Astrocyte (in vitro differentiated cells and primary cell): ENCODE results near the gene DNAJC13. TPM values are rescaled to one million over a fixed set of nuclear protein-coding genes. Genes with fewer than 3 reads are reported as not detected.

Source experiments
- DNase-seq: peaks from one replicate; pipeline ENCODE4 v3.0.0-alpha.2; 2010; ENCODE audit warnings: low read depth
- FAIRE-seq: peaks from 2 replicates; lab custom pipeline; 2011; peaks lifted over from hg19 to GRCh38; lab: Jason Lieb, UNC
- H2AFZ ChIP-seq: 2 replicates; pipeline ENCODE4 v1.6.0; 2012; ENCODE audit warnings: low read depth, low read length, inconsistent platforms
- H3K27ac ChIP-seq: 2 replicates; pipeline ENCODE4 v1.5.1; 2011; ENCODE audit warnings: low read depth, low read length, inconsistent platforms
- H3K27me3 ChIP-seq: 2 replicates; pipeline ENCODE4 v1.6.0; 2011; ENCODE audit warnings: low read length, inconsistent platforms; ENCODE audit not compliant: insufficient read depth
- H3K36me3 ChIP-seq: 2 replicates; pipeline ENCODE4 v1.5.1; 2011; ENCODE audit warnings: low read length, inconsistent platforms; ENCODE audit not compliant: insufficient read depth
- H3K4me1 ChIP-seq: 2 replicates; pipeline ENCODE4 v1.5.1; 2011; ENCODE audit warnings: low read length, inconsistent platforms; ENCODE audit not compliant: insufficient read depth
- H3K4me2 ChIP-seq: 2 replicates; pipeline ENCODE4 v1.6.0; 2012; ENCODE audit warnings: low read length, inconsistent platforms
- H3K4me3 ChIP-seq: 2 replicates; pipeline ENCODE4 v1.5.1; 2011; ENCODE audit warnings: low read depth, mild to moderate bottlenecking, low read length, inconsistent platforms; ENCODE audit not compliant: insufficient read depth
- H3K79me2 ChIP-seq: 2 replicates; pipeline ENCODE4 v1.6.0; 2012; ENCODE audit warnings: mild to moderate bottlenecking, low read length, inconsistent platforms; ENCODE audit not compliant: insufficient read depth
- H3K9ac ChIP-seq: 2 replicates; pipeline ENCODE4 v1.6.0; 2012; ENCODE audit warnings: mild to moderate bottlenecking, low read length, inconsistent platforms
- H3K9me3 ChIP-seq: 2 replicates; pipeline ENCODE4 v1.5.1; 2012; ENCODE audit warnings: low read depth, mild to moderate bottlenecking, low read length, inconsistent platforms; ENCODE audit not compliant: insufficient read depth
- H4K20me1 ChIP-seq: 2 replicates; pipeline ENCODE4 v1.6.0; 2012; ENCODE audit warnings: low read length, inconsistent platforms; ENCODE audit not compliant: insufficient read depth
- H3K27ac Mint-ChIP-seq: one replicate; pipeline ENCODE4 v1.8.0; 2021; ENCODE audit warnings: mild to moderate bottlenecking, mixed read lengths; ENCODE audit not compliant: unreplicated experiment
- H3K27me3 Mint-ChIP-seq: one replicate; pipeline ENCODE4 v1.8.0; 2021; ENCODE audit warnings: low read depth, mixed read lengths; ENCODE audit not compliant: unreplicated experiment
- H3K36me3 Mint-ChIP-seq: one replicate; pipeline ENCODE4 v1.8.0; 2021; ENCODE audit warnings: low read depth, mixed read lengths; ENCODE audit not compliant: unreplicated experiment
- H3K4me1 Mint-ChIP-seq: one replicate; pipeline ENCODE4 v1.8.0; 2021; ENCODE audit warnings: low read depth, mixed read lengths; ENCODE audit not compliant: unreplicated experiment
- H3K4me3 Mint-ChIP-seq: one replicate; pipeline ENCODE4 v1.8.0; 2021; ENCODE audit warnings: mild to moderate bottlenecking, moderate library complexity, mixed read lengths; ENCODE audit not compliant: unreplicated experiment
- H3K9me3 Mint-ChIP-seq: one replicate; pipeline ENCODE4 v1.8.0; 2021; ENCODE audit warnings: mild to moderate bottlenecking, mixed read lengths; ENCODE audit not compliant: unreplicated experiment
- CTCF ChIP-seq: IDR thresholded peaks from 2 replicates; pipeline ENCODE4 v1.5.1; 2011; ENCODE audit warnings: low read depth, mild to moderate bottlenecking, inconsistent platforms, low read length, moderate library complexity; ENCODE audit not compliant: insufficient read depth
- EZH2 ChIP-seq: IDR thresholded peaks from 2 replicates; pipeline ENCODE4 v1.6.1; 2012; ENCODE audit warnings: mild to moderate bottlenecking, low read length, inconsistent platforms; ENCODE audit not compliant: insufficient read depth
- total RNA-seq: library from RNA; stranded (reverse); gene quantifications from 2 replicates; pipeline ENCODE4 v1.2.1, GENCODE V29; 2021

Gene DNAJC13
- total RNA-seq, 1 donor from 2014 or later, result 38.5 TPM

GRCh38 chr3:132381348-132381944 is 35.9 kb upstream of the DNAJC13 start:
- Mint-ChIP-seq H3K4me1 (peaks cover 3% of the 10 kb centered on the region), H3K4me3 (no peak overlapping the region), H3K27ac (no peak overlapping the region), H3K27me3 (no peaks in the 10 kb centered on the region), H3K36me3 (no peaks in the 10 kb centered on the region), H3K9me3 (peaks cover 3% of the 10 kb centered on the region)
- H2AFZ ChIP-seq, result no peak overlapping the region
- H3K4me2 ChIP-seq, result no peak overlapping the region
- H3K27me3 ChIP-seq, result no peaks in the 10 kb centered on the region
- DNase-seq, result no peak
- H3K9me3 ChIP-seq, result no peaks in the 10 kb centered on the region
- TF ChIP-seq CTCF (no peak), EZH2 (no peak)
- FAIRE-seq, result no peak
- H4K20me1 ChIP-seq, result no peaks in the 10 kb centered on the region
- no peak overlapping the region for H3K9ac ChIP-seq
- H3K4me3 ChIP-seq, result no peak overlapping the region
- H3K4me1 ChIP-seq, result no peaks in the 10 kb centered on the region
- H3K79me2 ChIP-seq, result no peaks in the 10 kb centered on the region
- H3K36me3 ChIP-seq, result no peaks in the 10 kb centered on the region
- H3K27ac ChIP-seq, result no peak overlapping the region

GRCh38 chr3:132382267-132382666 is 35.0 kb upstream of the DNAJC13 start:
- no peak overlapping the region for H3K27ac Mint-ChIP-seq
- peaks cover 3% of the 10 kb centered on the region for H3K9me3 Mint-ChIP-seq
- H3K36me3 ChIP-seq, result no peaks in the 10 kb centered on the region
- H3K27ac ChIP-seq, result no peak overlapping the region
- H2AFZ ChIP-seq, result no peak overlapping the region
- no peaks in the 10 kb centered on the region for H3K9me3 ChIP-seq
- H3K4me3 Mint-ChIP-seq, result no peak overlapping the region
- H3K4me3 ChIP-seq, result no peak overlapping the region
- H3K4me1 Mint-ChIP-seq, result peaks cover 3% of the 10 kb centered on the region
- no peaks in the 10 kb centered on the region for H3K27me3 ChIP-seq
- H3K9ac ChIP-seq, result no peak overlapping the region
- no peak for DNase-seq
- H4K20me1 ChIP-seq, result no peaks in the 10 kb centered on the region
- no peaks in the 10 kb centered on the region for H3K27me3 Mint-ChIP-seq
- H3K4me2 ChIP-seq, result no peak overlapping the region
- H3K36me3 Mint-ChIP-seq, result no peaks in the 10 kb centered on the region
- FAIRE-seq, result no peak
- no peaks in the 10 kb centered on the region for H3K79me2 ChIP-seq
- H3K4me1 ChIP-seq, result no peaks in the 10 kb centered on the region
- TF ChIP-seq EZH2, result no peak
- no peak for TF ChIP-seq CTCF

GRCh38 chr3:132382688-132383194 is 34.6 kb upstream of the DNAJC13 start:
- DNase-seq (no peak), FAIRE-seq (no peak)
- Histone ChIP-seq H3K4me2 (no peak overlapping the region), H3K27me3 (peaks cover under 1% of the 10 kb centered on the region), H4K20me1 (no peaks in the 10 kb centered on the region), H3K79me2 (no peaks in the 10 kb centered on the region), H3K9me3 (no peaks in the 10 kb centered on the region), H3K36me3 (no peaks in the 10 kb centered on the region), H3K9ac (no peak overlapping the region), H3K4me3 (no peak overlapping the region), H3K4me1 (no peaks in the 10 kb centered on the region), H2AFZ (no peak overlapping the region), H3K27ac (no peak overlapping the region)
- Mint-ChIP-seq H3K4me3 (no peak overlapping the region), H3K4me1 (peaks cover 3% of the 10 kb centered on the region), H3K36me3 (no peaks in the 10 kb centered on the region), H3K9me3 (peaks cover 3% of the 10 kb centered on the region), H3K27ac (no peak overlapping the region), H3K27me3 (no peaks in the 10 kb centered on the region)
- TF ChIP-seq EZH2, result no peak
- TF ChIP-seq CTCF, result no peak
